HEK293 (cell line): ENCODE data around the gene IKZF2.

ENCODE experiments used
- CTCF ChIA-PET: fragments of 350-600 bp; formaldehyde crosslinking; extraction: SDS; loops from one replicate; lab custom pipeline; 2021; ENCODE audit warnings: antibody characterized with exemption; lab: Yijun Ruan, JAX
- POLR2A ChIA-PET: fragments of 300-600 bp; formaldehyde crosslinking; extraction: SDS; loops from one replicate; lab custom pipeline; 2020; ENCODE audit warnings: antibody characterized with exemption, inconsistent platforms; lab: Yijun Ruan, JAX
- H3K27ac ChIP-seq: fragments of 200-500 bp; sonication (Bioruptor generic); 2 replicates; pipeline ENCODE4 v1.5.1; 2014; ENCODE audit warnings: low read depth, low read length, control low read depth, inconsistent platforms; ENCODE audit errors: extremely low read depth
- H3K36me3 ChIP-seq, 2 experiments: fragments of 200-500 bp in 1 of 2; sonication (Bioruptor generic) in 1 of 2; 1 replicate in 1 of 2; 2 replicates in 1 of 2; pipeline ENCODE4 v1.5.1; 2014 to 2017; ENCODE audit warnings: inconsistent platforms in 2 of 2, low read length in 2 of 2; ENCODE audit not compliant: control insufficient read depth in 2 of 2, insufficient read depth in 1 of 2
- H3K4me1 ChIP-seq: fragments of 200-500 bp; sonication (Bioruptor generic); 2 replicates; pipeline ENCODE4 v1.5.1; 2014; ENCODE audit warnings: mild to moderate bottlenecking, low read length, inconsistent platforms; ENCODE audit not compliant: control insufficient read depth, insufficient read depth
- H3K4me3 ChIP-seq: 2 replicates; pipeline ENCODE4 v1.5.1; 2011; ENCODE audit warnings: low read depth, mild to moderate bottlenecking, control low read depth, low read length, moderate library complexity
- H3K9me3 ChIP-seq: fragments of 200-500 bp; sonication (Bioruptor generic); 2 replicates; pipeline ENCODE4 v1.5.1; 2014; ENCODE audit warnings: low read depth, low read length, inconsistent platforms; ENCODE audit not compliant: control insufficient read depth, insufficient read depth
- FEZF1 ChIP-seq: fragments of 450-650 bp; formaldehyde crosslinking; IDR thresholded peaks from 2 replicates; pipeline ENCODE4 v1.5.1; 2016; ENCODE audit warnings: missing biosample characterization, missing genetic modification characterization
- GFI1B ChIP-seq: fragments of 450-650 bp; formaldehyde crosslinking; IDR thresholded peaks from 2 replicates; pipeline ENCODE4 v1.5.1; 2016; ENCODE audit warnings: missing biosample characterization, missing genetic modification characterization
- HIC1 ChIP-seq: fragments of 450-650 bp; formaldehyde crosslinking; IDR thresholded peaks from 2 replicates; pipeline ENCODE4 v1.5.1; 2016; ENCODE audit warnings: missing biosample characterization, missing genetic modification characterization
- SCRT1 ChIP-seq: fragments of 450-650 bp; formaldehyde crosslinking; IDR thresholded peaks from 2 replicates; pipeline ENCODE4 v1.5.1; 2016; ENCODE audit warnings: missing biosample characterization, missing genetic modification characterization, borderline replicate concordance
- SP3 ChIP-seq: fragments of 450-650 bp; formaldehyde crosslinking; IDR thresholded peaks from 2 replicates; pipeline ENCODE4 v1.5.1; 2016; ENCODE audit warnings: missing biosample characterization, missing genetic modification characterization
- ZBTB8A ChIP-seq: fragments of 450-650 bp; formaldehyde crosslinking; IDR thresholded peaks from 2 replicates; pipeline ENCODE4 v1.5.1; 2016; ENCODE audit warnings: missing biosample characterization, missing genetic modification characterization
- ZEB2 ChIP-seq: fragments of 450-650 bp; formaldehyde crosslinking; IDR thresholded peaks from 2 replicates; pipeline ENCODE4 v1.5.1; 2016; ENCODE audit warnings: missing biosample characterization, missing genetic modification characterization
- ZNF155 ChIP-seq: fragments of 450-650 bp; formaldehyde crosslinking; IDR thresholded peaks from 2 replicates; pipeline ENCODE4 v1.5.1; 2016; ENCODE audit warnings: missing biosample characterization, missing genetic modification characterization
- ZNF16 ChIP-seq: fragments of 450-650 bp; formaldehyde crosslinking; IDR thresholded peaks from 2 replicates; pipeline ENCODE4 v1.5.1; 2016; ENCODE audit warnings: low read depth, missing biosample characterization, missing genetic modification characterization
- ZNF239 ChIP-seq: fragments of 450-650 bp; formaldehyde crosslinking; IDR thresholded peaks from 2 replicates; pipeline ENCODE4 v1.5.1; 2016; ENCODE audit warnings: missing biosample characterization, missing genetic modification characterization
- ZNF280D ChIP-seq: fragments of 450-650 bp; formaldehyde crosslinking; IDR thresholded peaks from 2 replicates; pipeline ENCODE4 v1.5.1; 2016; ENCODE audit warnings: missing biosample characterization, missing genetic modification characterization
- ZNF518A ChIP-seq: fragments of 450-650 bp; formaldehyde crosslinking; conservative IDR thresholded peaks from 2 replicates; pipeline ENCODE4 v1.5.1; 2016; ENCODE audit warnings: low read depth, missing biosample characterization, missing genetic modification characterization
- ZNF571 ChIP-seq: fragments of 450-650 bp; formaldehyde crosslinking; IDR thresholded peaks from 2 replicates; pipeline ENCODE4 v1.5.0; 2017; ENCODE audit warnings: missing biosample characterization, missing genetic modification characterization
- ZNF701 ChIP-seq: fragments of 450-650 bp; formaldehyde crosslinking; IDR thresholded peaks from 2 replicates; pipeline ENCODE4 v1.5.1; 2016; ENCODE audit warnings: missing biosample characterization, missing genetic modification characterization
- ZNF837 ChIP-seq: fragments of 450-650 bp; formaldehyde crosslinking; IDR thresholded peaks from 2 replicates; pipeline ENCODE4 v1.5.1; 2016; ENCODE audit warnings: missing biosample characterization, missing genetic modification characterization
- ZSCAN16 ChIP-seq: fragments of 450-650 bp; formaldehyde crosslinking; IDR thresholded peaks from 2 replicates; pipeline ENCODE4 v1.5.1; 2016; ENCODE audit warnings: missing biosample characterization, missing genetic modification characterization
- ZSCAN18 ChIP-seq: fragments of 450-650 bp; formaldehyde crosslinking; IDR thresholded peaks from 2 replicates; pipeline ENCODE4 v1.5.1; 2016; ENCODE audit warnings: missing biosample characterization, missing genetic modification characterization
- TF ChIP-seq, protein P1 (sequence below): fragments of 450-650 bp; formaldehyde crosslinking; IDR thresholded peaks from 2 replicates; pipeline ENCODE4 v1.5.1; 2017; ENCODE audit warnings: missing biosample characterization, missing genetic modification characterization
- TF ChIP-seq, protein P2 (sequence below): fragments of 450-650 bp; formaldehyde crosslinking; IDR thresholded peaks from 2 replicates; pipeline ENCODE4 v1.5.1; 2016; ENCODE audit warnings: missing biosample characterization, missing genetic modification characterization
- TF ChIP-seq, protein P3 (sequence below): fragments of 450-650 bp; formaldehyde crosslinking; IDR thresholded peaks from 2 replicates; pipeline ENCODE4 v1.5.1; 2016; ENCODE audit warnings: missing biosample characterization, missing genetic modification characterization

IKZF2 gene

GRCh38 chr2:213175673-213176247 is 24.3 kb upstream of the IKZF2 start (continued):
- TF ChIP-seq ZNF280D: no peak
- TF ChIP-seq SCRT1 (tag by site-specific recombination): no peak
- TF ChIP-seq, all 188 proteins: peak for 0

DNA sequence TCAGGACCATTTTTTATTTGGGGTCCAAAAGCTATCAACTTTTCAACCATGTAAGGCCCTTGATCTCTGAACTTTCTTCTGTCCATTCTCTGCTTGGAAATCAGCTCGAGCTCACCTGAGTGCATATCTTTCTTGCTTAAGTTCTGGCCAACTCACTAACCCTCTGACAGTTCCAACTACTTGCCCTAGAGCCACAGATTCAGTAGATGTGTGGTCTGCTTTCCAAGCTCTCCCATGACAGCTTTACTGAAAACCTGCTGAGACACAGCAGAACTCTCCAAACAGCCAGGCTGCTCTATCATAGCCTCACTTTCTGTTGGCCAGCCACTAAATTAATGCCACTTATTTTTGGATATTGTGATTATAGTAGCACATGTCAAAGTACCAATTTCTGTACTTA is 21.2 kb upstream of the IKZF2 start:
- Histone ChIP-seq H3K9me3 (no peaks in the 10 kb centered on the region), H3K4me1 (no peaks in the 10 kb centered on the region), H3K4me3 (no peak overlapping the region), H3K36me3 (no peaks in the 10 kb centered on the region), H3K27ac (no peak overlapping the region)
- CTCF ChIA-PET: no interaction called here
- POLR2A ChIA-PET: no interaction called here
- TF ChIP-seq ZNF837 (tag by site-specific recombination) (no peak), ZNF155 (tag by site-specific recombination) (no peak), ZSCAN18 (no peak), ZEB2 (tag by site-specific recombination) (no peak), ZNF16 (tag by site-specific recombination) (no peak), ZNF571 (no peak), GFI1B (tag by site-specific recombination) (no peak), ZNF701 (tag by site-specific recombination) (no peak), ZNF239 (tag by site-specific recombination) (no peak), ZSCAN16 (tag by site-specific recombination) (no peak), FEZF1 (tag by site-specific recombination) (no peak), ZNF518A (tag by site-specific recombination) (no peak), HIC1 (tag by site-specific recombination) (no peak), SP3 (tag by site-specific recombination) (no peak), ZBTB8A (no peak)
- TF ChIP-seq, protein P1, sequence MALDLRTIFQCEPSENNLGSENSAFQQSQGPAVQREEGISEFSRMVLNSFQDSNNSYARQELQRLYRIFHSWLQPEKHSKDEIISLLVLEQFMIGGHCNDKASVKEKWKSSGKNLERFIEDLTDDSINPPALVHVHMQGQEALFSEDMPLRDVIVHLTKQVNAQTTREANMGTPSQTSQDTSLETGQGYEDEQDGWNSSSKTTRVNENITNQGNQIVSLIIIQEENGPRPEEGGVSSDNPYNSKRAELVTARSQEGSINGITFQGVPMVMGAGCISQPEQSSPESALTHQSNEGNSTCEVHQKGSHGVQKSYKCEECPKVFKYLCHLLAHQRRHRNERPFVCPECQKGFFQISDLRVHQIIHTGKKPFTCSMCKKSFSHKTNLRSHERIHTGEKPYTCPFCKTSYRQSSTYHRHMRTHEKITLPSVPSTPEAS (tag by site-specific recombination): no peak
- TF ChIP-seq, protein P2, sequence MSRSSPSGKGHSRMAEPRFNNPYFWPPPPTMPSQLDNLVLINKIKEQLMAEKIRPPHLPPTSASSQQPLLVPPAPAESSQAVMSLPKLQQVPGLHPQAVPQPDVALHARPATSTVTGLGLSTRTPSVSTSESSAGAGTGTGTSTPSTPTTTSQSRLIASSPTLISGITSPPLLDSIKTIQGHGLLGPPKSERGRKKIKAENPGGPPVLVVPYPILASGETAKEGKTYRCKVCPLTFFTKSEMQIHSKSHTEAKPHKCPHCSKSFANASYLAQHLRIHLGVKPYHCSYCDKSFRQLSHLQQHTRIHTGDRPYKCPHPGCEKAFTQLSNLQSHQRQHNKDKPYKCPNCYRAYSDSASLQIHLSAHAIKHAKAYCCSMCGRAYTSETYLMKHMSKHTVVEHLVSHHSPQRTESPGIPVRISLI (tag by site-specific recombination): no peak
- TF ChIP-seq, protein P3, sequence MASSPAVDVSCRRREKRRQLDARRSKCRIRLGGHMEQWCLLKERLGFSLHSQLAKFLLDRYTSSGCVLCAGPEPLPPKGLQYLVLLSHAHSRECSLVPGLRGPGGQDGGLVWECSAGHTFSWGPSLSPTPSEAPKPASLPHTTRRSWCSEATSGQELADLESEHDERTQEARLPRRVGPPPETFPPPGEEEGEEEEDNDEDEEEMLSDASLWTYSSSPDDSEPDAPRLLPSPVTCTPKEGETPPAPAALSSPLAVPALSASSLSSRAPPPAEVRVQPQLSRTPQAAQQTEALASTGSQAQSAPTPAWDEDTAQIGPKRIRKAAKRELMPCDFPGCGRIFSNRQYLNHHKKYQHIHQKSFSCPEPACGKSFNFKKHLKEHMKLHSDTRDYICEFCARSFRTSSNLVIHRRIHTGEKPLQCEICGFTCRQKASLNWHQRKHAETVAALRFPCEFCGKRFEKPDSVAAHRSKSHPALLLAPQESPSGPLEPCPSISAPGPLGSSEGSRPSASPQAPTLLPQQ (tag by site-specific recombination): no peak
